B cell (primary cell): ENCODE measurements around the gene EGFL8.

ENCODE experiments used
- EZH2 ChIP-seq: IDR thresholded peaks from 2 replicates; pipeline ENCODE4 v1.6.1; 2012; ENCODE audit warnings: borderline replicate concordance, low read depth, mild to moderate bottlenecking, moderate library complexity, low read length; ENCODE audit not compliant: insufficient read depth, poor library complexity, severe bottlenecking
- TF ChIP-seq, protein P1 (sequence below): fragments of 200-600 bp; IDR thresholded peaks from one replicate; pipeline ENCODE4 v1.8.0; 2022; ENCODE audit warnings: antibody characterized with exemption, mild to moderate bottlenecking

GRCh38 chr6:32214126-32214525 is 49.7 kb downstream of the EGFL8 start:
- TF ChIP-seq, protein P1, sequence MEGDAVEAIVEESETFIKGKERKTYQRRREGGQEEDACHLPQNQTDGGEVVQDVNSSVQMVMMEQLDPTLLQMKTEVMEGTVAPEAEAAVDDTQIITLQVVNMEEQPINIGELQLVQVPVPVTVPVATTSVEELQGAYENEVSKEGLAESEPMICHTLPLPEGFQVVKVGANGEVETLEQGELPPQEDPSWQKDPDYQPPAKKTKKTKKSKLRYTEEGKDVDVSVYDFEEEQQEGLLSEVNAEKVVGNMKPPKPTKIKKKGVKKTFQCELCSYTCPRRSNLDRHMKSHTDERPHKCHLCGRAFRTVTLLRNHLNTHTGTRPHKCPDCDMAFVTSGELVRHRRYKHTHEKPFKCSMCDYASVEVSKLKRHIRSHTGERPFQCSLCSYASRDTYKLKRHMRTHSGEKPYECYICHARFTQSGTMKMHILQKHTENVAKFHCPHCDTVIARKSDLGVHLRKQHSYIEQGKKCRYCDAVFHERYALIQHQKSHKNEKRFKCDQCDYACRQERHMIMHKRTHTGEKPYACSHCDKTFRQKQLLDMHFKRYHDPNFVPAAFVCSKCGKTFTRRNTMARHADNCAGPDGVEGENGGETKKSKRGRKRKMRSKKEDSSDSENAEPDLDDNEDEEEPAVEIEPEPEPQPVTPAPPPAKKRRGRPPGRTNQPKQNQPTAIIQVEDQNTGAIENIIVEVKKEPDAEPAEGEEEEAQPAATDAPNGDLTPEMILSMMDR: no peak
- no peak for TF ChIP-seq EZH2
